Mucosa of stomach (tissue), 1 donor: Measurements from ENCODE around the gene CHML.
"Not testable (repeated sequence)": the region's sequence is repeated elsewhere in the genome, so short reads cannot be mapped to it uniquely, and the experiment has no call there.

Experiments used
- H3K27me3 ChIP-seq: one replicate; pipeline ENCODE4 v1.7.0; 2013; ENCODE audit warnings: mild to moderate bottlenecking, low read length; ENCODE audit not compliant: control insufficient read depth, insufficient read depth
- H3K36me3 ChIP-seq: one replicate; pipeline ENCODE4 v1.7.0; 2013; ENCODE audit warnings: low read length; ENCODE audit not compliant: control insufficient read depth, insufficient read depth
- H3K4me1 ChIP-seq: one replicate; pipeline ENCODE4 v1.7.0; 2013; ENCODE audit warnings: mild to moderate bottlenecking, low read length; ENCODE audit not compliant: control insufficient read depth, insufficient read depth
- H3K4me3 ChIP-seq: one replicate; pipeline ENCODE4 v1.7.0; 2013; ENCODE audit warnings: low read length
- H3K9ac ChIP-seq: one replicate; pipeline ENCODE4 v1.7.0; 2013; ENCODE audit warnings: mild to moderate bottlenecking, low read length, moderate library complexity
- H3K9me3 ChIP-seq: one replicate; pipeline ENCODE4 v1.7.0; 2013; ENCODE audit warnings: mild to moderate bottlenecking, low read length, moderate library complexity; ENCODE audit not compliant: control insufficient read depth
- donor health status: Pancreatic carcinoma.

CHML gene

DNA sequence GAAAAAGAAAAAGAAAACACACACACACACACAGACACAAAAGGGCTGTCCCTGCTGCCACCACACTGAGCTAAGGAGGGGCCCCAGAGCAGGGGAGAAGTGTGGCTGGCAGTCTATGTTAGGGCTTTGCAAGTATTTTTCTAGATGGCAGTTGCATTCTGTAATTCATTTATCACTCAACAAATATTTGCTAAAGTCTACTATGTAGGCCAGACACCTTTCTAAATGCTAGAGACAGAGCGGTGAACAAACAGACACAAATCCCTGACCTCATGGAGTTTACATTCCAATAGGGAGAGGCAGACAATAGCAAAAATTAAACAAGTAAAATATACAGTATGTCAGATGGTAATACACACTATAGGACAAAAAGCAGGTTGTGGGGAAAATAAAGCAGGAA lies 32.1 kb upstream of the CHML start:
- no peak overlapping the region for H3K4me3 ChIP-seq

DNA sequence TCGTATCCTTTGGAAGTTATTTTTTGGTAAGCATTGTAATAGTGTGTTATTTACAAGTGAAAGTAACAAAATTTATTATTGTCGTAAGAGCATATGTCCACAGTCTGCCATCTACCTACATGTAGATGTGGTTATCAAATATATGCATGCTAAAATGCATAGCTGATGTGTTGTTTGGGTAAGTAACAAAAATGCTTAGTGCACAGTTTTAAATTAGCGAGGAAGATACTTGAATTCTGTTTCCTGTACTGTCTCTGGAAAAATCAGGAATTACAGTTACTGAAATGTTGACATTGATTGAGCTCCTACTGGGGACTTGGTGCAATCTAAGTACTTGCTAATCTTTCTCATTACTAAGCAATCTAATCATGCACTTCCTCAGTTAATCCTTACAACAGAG lies 26.2 kb upstream of the CHML start:
- no peaks in the 10 kb centered on the region for H3K36me3 ChIP-seq
- H3K9me3 ChIP-seq: no peaks in the 10 kb centered on the region
- no peak overlapping the region for H3K4me3 ChIP-seq
- H3K4me1 ChIP-seq: no peaks in the 10 kb centered on the region
- no peak overlapping the region for H3K9ac ChIP-seq
- no peaks in the 10 kb centered on the region for H3K27me3 ChIP-seq

More for the DNA sequence above, 32.1 kb upstream of the CHML start:
- Histone ChIP-seq H3K27me3 (no peaks in the 10 kb centered on the region), H3K4me1 (no peaks in the 10 kb centered on the region), H3K9me3 (no peaks in the 10 kb centered on the region), H3K9ac (no peak overlapping the region), H3K36me3 (no peaks in the 10 kb centered on the region)

DNA sequence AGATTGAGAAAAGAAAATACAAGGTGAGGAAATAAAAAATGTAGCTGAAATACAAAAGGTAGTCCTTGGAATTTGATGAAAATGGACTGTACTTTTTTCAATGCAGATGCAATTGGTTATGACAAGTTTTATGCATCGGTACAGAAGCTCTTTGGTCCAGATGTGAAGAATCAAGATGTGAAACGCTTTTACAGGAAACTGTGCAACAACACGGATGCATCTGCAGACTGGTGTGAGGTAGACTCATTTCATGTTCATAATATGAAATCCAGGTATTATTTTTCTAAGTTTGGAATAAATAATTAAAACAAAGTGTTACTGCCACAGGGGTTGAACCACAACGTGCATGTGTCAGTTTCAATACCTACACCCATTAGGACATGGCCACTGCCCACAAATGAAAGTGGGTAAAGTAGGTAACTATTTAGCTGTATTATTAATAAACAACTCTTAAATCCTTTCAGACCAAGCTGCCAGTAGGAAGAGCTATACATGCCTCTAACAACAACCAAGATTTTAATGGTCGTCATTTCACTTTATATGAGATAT lies 20.3 kb upstream of the CHML start:
- Histone ChIP-seq H3K36me3 (no peaks in the 10 kb centered on the region), H3K27me3 (no peaks in the 10 kb centered on the region), H3K9ac (no peak overlapping the region), H3K4me3 (no peak overlapping the region), H3K9me3 (no peaks in the 10 kb centered on the region), H3K4me1 (no peaks in the 10 kb centered on the region)

DNA sequence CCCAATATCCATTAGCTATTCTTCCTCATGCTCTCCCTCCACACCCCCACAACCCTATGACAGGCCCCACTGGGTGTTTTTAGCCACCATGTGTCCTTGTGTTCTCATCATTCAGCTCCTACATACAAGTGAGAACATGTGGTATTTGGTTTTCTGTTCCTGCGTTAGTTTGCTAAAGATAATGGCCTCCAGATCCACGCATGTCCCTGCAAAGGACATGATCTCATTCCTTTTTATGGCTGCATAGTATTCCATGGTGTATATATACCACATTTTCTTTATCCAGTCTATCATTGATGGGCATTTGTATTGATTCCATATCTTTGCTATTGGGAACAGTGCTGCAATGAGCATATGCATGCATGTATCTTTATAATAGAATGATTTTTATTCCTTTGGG lies 18.8 kb upstream of the CHML start:
- not testable (repeated sequence) for H3K4me3 ChIP-seq, H3K27me3 ChIP-seq, H3K9me3 ChIP-seq, H3K9ac ChIP-seq, H3K36me3 ChIP-seq, H3K4me1 ChIP-seq

DNA sequence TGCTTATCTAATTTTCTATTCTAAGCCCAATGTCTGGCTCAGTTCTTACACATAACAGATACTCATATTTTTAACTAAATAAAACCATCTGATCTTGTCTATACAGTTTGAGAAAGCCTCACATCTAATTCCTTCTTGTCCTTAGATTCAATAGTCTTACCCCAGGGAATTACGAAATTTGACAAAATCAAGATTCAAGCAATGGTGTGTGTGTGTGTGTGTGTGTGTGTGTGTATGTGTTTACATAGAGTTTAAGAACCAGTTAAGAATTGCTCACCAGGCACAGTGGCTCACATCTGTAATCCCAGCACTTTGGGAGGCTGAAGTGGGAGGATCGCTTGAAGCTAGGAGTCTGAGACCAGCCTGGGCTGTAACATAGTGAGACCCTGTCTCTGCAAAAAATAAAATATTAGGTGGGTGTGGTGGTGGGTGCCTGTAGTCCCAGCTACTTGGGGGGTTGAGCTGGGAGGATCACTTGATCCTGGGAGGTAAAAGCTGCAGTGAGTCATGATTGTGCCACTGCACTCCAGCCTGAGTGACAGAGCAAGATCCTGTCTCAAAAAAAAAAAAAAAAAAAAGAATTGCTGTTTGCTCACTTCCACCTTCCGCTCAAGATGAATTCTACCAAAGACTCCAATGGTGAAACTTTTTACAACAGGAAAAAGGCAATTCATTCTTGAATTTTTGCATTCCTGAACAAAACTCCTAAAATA lies 18.1 kb upstream of the CHML start:
- Histone ChIP-seq H3K4me1 (no peaks in the 10 kb centered on the region), H3K4me3 (no peak overlapping the region), H3K9ac (no peak overlapping the region), H3K9me3 (no peaks in the 10 kb centered on the region), H3K36me3 (no peaks in the 10 kb centered on the region), H3K27me3 (no peaks in the 10 kb centered on the region)

DNA sequence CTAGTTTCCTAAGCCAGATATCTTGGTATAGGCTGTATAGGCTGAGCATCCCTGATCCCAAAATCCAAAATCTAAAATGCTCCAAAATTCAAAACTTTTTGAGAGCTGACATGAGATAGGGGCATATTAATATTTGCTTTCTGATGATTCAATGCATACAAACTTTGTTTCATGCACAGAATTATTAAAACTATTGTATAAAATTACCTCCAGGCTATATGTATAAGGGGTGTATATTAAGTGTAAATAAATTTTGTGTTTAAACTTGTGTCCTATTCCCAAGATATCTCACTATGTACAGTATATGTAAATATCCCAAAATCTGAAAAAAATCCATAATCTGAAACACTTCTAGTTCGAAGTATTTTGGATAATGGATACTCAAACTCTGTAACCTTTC lies 14.5 kb upstream of the CHML start:
- Histone ChIP-seq H3K4me3 (no peak overlapping the region), H3K36me3 (no peaks in the 10 kb centered on the region), H3K27me3 (no peaks in the 10 kb centered on the region), H3K9me3 (no peaks in the 10 kb centered on the region), H3K9ac (no peak overlapping the region), H3K4me1 (no peaks in the 10 kb centered on the region)

DNA sequence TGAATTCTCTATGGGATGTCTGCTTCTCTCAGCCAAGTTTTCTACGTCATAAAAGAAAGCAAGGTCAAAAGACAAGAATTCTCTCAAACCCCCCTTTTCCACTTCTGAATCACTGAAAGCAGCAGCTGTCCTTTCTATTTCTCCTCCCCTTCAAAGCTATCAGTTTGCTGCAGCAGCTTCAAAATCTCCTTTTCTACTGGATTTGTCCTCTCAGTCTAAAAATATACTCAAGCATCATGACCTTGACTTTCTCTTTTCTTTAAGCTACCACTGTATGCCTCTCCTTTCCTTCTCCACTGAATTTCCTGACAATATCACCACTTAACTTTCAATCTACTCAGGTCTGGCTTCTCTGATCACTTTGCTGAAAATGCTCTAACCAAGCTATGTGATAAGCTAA lies 13.8 kb upstream of the CHML start:
- no peaks in the 10 kb centered on the region for H3K27me3 ChIP-seq
- no peak overlapping the region for H3K9ac ChIP-seq
- H3K36me3 ChIP-seq: no peaks in the 10 kb centered on the region
- no peaks in the 10 kb centered on the region for H3K9me3 ChIP-seq
- no peak overlapping the region for H3K4me3 ChIP-seq
- no peaks in the 10 kb centered on the region for H3K4me1 ChIP-seq

DNA sequence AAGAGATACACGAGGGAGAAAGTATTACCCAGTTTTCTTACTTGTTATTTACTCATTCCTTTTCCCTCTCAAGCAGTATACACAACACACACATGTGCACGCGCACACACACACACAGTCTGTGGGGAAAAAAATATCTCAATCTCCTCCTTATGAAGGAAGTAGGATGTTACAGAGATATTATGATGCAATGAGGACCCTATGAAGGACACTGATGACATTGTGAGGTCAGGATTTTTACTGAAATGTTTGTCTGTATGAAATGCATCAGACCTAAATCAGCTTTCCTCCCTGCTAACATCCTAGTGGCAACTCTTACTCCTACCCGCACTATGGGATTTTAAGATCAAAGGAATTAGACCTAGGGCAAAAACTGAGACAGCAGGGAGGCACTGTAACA lies 11.8 kb upstream of the CHML start, which contains the start of gene WDR64:
Gene WDR64 (plus strand): TSS at position 270 of the 400 bp plus-strand sequence. CDS start 204 bp downstream, outside the sequence.
- Histone ChIP-seq H3K27me3 (no peaks in the 10 kb centered on the region), H3K4me1 (no peaks in the 10 kb centered on the region), H3K4me3 (no peak within 1 kb of the TSS), H3K9ac (no peak within 1 kb of the TSS), H3K9me3 (no peaks in the 10 kb centered on the region), H3K36me3 (no peaks in the 10 kb centered on the region)

DNA sequence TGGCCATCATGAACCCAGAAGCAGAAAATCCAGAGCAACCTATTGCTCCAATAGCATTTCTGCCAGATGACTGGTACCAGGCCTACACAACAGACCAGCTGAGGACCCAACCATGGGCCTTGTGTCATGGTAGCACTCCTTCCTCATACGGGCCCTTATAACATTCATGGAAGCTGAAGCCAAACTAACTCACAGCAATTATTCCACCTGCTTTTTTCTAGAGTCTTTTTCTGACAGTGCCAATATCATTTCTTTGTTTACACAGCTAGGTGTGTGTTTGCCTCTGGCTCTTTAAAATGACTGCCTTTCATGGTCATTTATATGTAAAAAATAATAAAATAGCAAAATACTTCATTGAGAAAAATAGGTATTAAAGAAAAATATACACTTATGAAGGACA lies 8.0 kb upstream of the CHML start:
- Histone ChIP-seq H3K4me1 (no peaks in the 10 kb centered on the region), H3K36me3 (no peaks in the 10 kb centered on the region), H3K9ac (no peak overlapping the region), H3K27me3 (no peaks in the 10 kb centered on the region), H3K9me3 (no peaks in the 10 kb centered on the region), H3K4me3 (no peak overlapping the region)

DNA sequence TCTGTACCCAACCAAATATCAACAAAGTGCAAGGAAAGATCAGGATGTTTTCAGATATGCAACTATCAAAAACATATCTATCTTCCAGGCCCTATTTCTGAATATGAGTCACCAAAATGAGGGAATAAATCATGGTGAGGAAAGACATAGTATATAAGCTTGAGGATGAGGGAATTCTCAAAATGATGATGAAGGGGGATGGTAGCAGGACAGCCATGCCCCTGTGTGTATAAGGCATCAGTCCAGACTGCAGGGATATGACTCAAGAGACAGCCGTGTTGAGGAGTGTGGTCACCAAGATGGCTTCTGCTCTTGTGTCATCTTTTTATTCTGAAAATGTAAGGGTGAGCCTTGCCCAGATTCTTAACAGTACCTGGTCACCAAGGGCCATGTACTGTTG lies 7.5 kb upstream of the CHML start:
- Histone ChIP-seq H3K4me1 (no peaks in the 10 kb centered on the region), H3K4me3 (no peak overlapping the region), H3K27me3 (no peaks in the 10 kb centered on the region), H3K36me3 (no peaks in the 10 kb centered on the region), H3K9ac (no peak overlapping the region), H3K9me3 (no peaks in the 10 kb centered on the region)

DNA sequence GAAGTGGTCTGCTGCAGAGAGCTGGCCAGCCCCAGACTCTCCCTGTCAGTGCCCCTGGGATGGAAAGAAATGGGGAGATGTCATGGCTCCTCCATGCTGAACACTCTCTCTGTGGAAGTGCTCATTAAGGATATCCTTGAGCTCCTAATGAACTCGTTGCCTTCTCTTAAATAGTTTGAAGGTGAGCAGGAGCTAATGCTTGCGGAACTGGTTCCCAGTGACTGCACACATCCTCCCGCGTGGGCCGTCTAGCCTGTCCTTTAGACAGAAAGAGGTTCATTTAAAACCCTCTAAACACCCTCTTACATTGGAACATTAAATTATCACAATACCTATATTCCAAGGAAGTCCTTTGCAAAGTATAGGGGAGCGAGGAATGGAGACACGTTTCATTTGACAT lies 6.0 kb upstream of the CHML start:
- Histone ChIP-seq H3K9ac (no peak overlapping the region), H3K9me3 (no peaks in the 10 kb centered on the region), H3K4me1 (peaks cover 4% of the 10 kb centered on the region), H3K4me3 (no peak overlapping the region), H3K36me3 (no peaks in the 10 kb centered on the region), H3K27me3 (no peaks in the 10 kb centered on the region)

DNA sequence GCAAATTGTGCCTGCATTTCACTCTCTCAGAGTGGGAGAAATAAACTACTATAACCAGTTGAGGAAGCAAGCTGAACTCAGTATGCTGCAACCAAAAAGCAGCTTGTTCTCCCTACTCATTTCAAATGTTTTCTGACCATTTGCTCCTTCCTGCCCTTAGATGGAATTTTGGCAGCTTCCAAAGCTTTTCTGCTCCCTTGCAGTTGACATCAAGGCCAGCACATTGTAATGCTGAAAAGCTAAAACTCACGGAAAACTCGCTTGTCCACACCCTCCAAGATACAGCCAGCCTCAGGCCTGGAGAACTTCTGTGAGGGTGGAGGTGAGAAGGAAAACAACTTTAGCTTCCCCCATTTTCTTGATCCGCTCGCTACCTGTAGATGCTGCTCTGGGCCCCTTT lies 5.0 kb upstream of the CHML start:
- H3K27me3 ChIP-seq: no peaks in the 10 kb centered on the region
- no peaks in the 10 kb centered on the region for H3K36me3 ChIP-seq
- H3K9ac ChIP-seq: no peak overlapping the region
- H3K4me1 ChIP-seq: peaks cover 12% of the 10 kb centered on the region
- no peak overlapping the region for H3K4me3 ChIP-seq
- no peaks in the 10 kb centered on the region for H3K9me3 ChIP-seq

DNA sequence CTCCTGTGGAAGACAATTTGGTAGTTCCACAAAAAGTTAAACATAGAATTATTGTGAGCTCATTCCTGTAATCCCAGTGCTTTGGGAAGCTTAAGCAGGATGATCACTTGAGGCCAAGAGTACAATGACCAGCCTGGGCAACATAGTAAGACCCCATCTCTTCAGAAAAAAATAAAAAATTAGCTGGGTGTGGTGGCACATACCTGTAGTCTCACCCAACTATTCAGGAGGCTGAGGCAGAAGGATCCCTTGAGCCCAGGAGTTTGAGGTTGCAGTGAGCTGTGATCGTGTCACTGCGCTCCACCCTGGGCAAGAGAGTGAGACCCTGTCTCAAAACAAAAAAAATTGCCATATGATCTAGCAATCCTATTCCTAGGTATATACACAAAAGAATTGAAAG lies 4.1 kb upstream of the CHML start:
- Histone ChIP-seq H3K9ac (no peak overlapping the region), H3K36me3 (no peaks in the 10 kb centered on the region)

More for the DNA sequence above, 4.1 kb upstream of the CHML start:
- Histone ChIP-seq H3K27me3 (no peaks in the 10 kb centered on the region), H3K4me3 (no peak overlapping the region), H3K9me3 (no peaks in the 10 kb centered on the region), H3K4me1 (peaks cover 12% of the 10 kb centered on the region)
